Mucosa of descending colon (tissue), 3 donors: Measurements from ENCODE around the gene NPHP4. TPM values are rescaled to one million over a fixed set of nuclear protein-coding genes. Genes with fewer than 3 reads are reported as not detected.

Source experiments
- ATAC-seq: fragments of 200-7000 bp; cut with Tn5 transposase; one replicate; pipeline ENCODE4 v1.9.1; 2020; ENCODE audit warnings: mild to moderate bottlenecking, moderate library complexity
- DNase-seq, 3 donors: peaks; one replicate each; pipeline ENCODE4 v3.0.0-alpha.2; 2020
- H3K36me3 ChIP-seq: fragments of 200-600 bp; one replicate; pipeline ENCODE4 v1.8.0; 2021; ENCODE audit warnings: low read depth, mild to moderate bottlenecking
- H3K4me1 ChIP-seq: fragments of 200-600 bp; one replicate; pipeline ENCODE4 v1.8.0; 2021; ENCODE audit warnings: low read depth, mild to moderate bottlenecking
- H3K4me3 ChIP-seq: fragments of 200-600 bp; one replicate; pipeline ENCODE4 v1.8.0; 2021; ENCODE audit warnings: mild to moderate bottlenecking
- H3K9me3 ChIP-seq: fragments of 200-600 bp; one replicate; pipeline ENCODE4 v1.8.0; 2021; ENCODE audit warnings: mild to moderate bottlenecking
- intact Hi-C, 2 donors: fragments of 100-400 bp; cut with DNase I in 1 of 2; cut with micrococcal nuclease in 1 of 2; formaldehyde crosslinking; loops; one replicate each; pipeline versions ENCODE4 v1.11.0 to v1.11.1; 2022; cut with DNase I, micrococcal nuclease
- total RNA-seq, 3 donors: library from RNA; stranded (reverse); fragmentation: NEBNext Ultra II Directional in 2 of 3; extraction: Animal tissue kit (Norgen Biotek cat#: 25700) in 2 of 3; gene quantifications; one replicate each; pipeline versions ENCODE4 v1.2.1 to v1.2.4, GENCODE V29; 2021 to 2023
- TF ChIP-seq, protein P1 (sequence below): fragments of 200-600 bp; IDR thresholded peaks from one replicate; pipeline ENCODE4 v1.8.0; 2022; ENCODE audit warnings: antibody characterized with exemption, mild to moderate bottlenecking
- donor health status: DM: no; HTN: no; CAD: no; lungs with moderate emphysema.
- donor health status: DM: no; HTN: no; CAD: no.
- donor health status: DM: no; HTN: yes; CAD: no.

Gene NPHP4
- total RNA-seq, 3 donors from 2014 or later = 7.5 to 12.2 (median 10.3) TPM

DNA sequence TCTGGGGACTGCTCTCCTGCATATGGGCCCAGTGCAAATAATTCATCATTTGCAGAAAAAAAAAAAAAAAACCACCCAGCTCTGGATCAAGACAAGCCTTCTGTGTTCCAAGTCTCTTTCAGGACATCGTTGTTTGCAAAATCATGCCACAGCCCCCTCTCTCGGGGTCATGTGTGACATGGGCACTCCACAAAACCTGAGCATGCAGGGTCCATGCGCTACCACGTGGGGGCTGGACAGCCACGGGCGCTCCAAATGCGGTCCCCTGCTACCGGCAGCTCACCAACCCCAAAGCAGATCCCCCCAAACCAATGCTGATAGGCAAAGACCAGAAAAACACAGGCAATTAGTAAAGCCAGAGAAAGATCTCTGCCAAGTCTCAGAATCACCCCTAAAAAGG lies 17.6 kb downstream of the NPHP4 start:
- DNase-seq (peak in 1 of 3 donors; percentile 22), ATAC-seq (no peak)
- Histone ChIP-seq H3K36me3 (no peaks in the 10 kb centered on the region), H3K9me3 (no peaks in the 10 kb centered on the region), H3K4me1 (peaks cover 7% of the 10 kb centered on the region), H3K4me3 (no peak overlapping the region)
- TF ChIP-seq, protein P1, sequence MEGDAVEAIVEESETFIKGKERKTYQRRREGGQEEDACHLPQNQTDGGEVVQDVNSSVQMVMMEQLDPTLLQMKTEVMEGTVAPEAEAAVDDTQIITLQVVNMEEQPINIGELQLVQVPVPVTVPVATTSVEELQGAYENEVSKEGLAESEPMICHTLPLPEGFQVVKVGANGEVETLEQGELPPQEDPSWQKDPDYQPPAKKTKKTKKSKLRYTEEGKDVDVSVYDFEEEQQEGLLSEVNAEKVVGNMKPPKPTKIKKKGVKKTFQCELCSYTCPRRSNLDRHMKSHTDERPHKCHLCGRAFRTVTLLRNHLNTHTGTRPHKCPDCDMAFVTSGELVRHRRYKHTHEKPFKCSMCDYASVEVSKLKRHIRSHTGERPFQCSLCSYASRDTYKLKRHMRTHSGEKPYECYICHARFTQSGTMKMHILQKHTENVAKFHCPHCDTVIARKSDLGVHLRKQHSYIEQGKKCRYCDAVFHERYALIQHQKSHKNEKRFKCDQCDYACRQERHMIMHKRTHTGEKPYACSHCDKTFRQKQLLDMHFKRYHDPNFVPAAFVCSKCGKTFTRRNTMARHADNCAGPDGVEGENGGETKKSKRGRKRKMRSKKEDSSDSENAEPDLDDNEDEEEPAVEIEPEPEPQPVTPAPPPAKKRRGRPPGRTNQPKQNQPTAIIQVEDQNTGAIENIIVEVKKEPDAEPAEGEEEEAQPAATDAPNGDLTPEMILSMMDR = no peak
- intact Hi-C loops = no loop called here

DNA sequence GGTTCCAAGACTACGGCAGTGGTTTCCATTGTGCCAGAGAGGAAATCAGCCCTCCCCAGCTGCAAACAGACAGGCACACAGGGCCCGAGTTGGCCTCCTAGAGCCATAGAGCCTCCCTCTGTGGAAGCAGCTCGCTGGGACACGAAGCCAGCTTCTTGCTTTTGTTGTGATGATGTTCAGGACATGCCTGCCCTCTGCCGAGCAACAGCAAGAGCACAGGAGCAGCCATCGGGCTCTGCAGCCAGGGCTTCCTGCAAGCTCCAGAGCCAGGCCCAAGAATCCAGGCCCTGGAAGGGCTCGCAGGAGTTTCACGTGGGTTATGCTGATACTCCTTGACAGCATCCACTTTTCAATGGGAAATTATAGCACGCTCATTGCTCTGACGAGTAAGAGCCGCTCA lies 18.5 kb downstream of the NPHP4 start:
- TF ChIP-seq, protein P1 = no peak
- no peak for ATAC-seq
- no peak for DNase-seq
- intact Hi-C loops = no loop called here
- Histone ChIP-seq H3K4me1 (peaks cover 7% of the 10 kb centered on the region), H3K4me3 (no peak overlapping the region), H3K36me3 (no peaks in the 10 kb centered on the region), H3K9me3 (no peaks in the 10 kb centered on the region)

- DNase-seq (no peak), ATAC-seq (no peak)
- Histone ChIP-seq H3K4me1 (peaks cover 7% of the 10 kb centered on the region), H3K36me3 (no peaks in the 10 kb centered on the region), H3K9me3 (no peaks in the 10 kb centered on the region), H3K4me3 (no peak overlapping the region)
- TF ChIP-seq, protein P1 = no peak
- intact Hi-C loops = no loop called here
Observed at GRCh38 chr1:5972198-5972520, 20.1 kb downstream of the NPHP4 start.

DNA sequence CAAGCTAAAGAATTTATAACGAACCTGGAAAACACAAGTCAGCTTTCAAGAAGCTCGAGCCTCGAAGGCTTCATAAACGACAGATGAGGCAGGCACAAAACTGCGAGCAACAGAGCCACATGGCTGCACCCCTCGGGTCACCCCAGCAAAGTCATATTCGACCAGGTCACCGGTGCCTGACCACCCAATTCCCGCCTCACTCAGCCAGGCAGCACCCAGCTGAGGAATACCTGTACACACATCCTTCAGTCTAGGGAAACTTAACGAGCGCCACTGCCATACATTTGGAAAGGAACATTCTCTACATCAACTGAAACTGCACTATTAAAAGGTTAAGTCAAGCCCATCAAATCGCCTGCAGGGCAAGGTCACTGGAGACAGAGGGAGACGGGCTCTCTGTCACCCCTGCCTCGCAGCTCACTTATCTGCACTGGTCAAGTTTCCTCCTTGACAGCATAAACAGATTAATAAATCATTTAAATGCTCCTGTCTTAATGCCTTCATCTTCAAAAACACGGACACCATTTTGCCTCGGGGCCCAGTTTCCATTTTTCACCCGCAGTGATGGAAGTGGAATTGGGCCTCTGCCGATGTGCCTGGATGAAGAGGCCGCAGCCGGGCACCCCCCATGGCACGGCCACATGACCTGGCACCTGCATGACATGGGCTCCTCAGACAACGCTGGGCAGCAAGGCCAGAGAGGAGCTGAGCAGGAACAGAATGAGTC lies 20.6 kb downstream of the NPHP4 start:
- H3K9me3 ChIP-seq = no peaks in the 10 kb centered on the region
- TF ChIP-seq, protein P1 = no peak
- H3K4me3 ChIP-seq = no peak overlapping the region
- intact Hi-C loops = no loop called here
- DNase-seq (peak in 1 of 3 donors; percentile 32), ATAC-seq (no peak)
- no peaks in the 10 kb centered on the region for H3K36me3 ChIP-seq
- H3K4me1 ChIP-seq = peaks cover 7% of the 10 kb centered on the region

DNA sequence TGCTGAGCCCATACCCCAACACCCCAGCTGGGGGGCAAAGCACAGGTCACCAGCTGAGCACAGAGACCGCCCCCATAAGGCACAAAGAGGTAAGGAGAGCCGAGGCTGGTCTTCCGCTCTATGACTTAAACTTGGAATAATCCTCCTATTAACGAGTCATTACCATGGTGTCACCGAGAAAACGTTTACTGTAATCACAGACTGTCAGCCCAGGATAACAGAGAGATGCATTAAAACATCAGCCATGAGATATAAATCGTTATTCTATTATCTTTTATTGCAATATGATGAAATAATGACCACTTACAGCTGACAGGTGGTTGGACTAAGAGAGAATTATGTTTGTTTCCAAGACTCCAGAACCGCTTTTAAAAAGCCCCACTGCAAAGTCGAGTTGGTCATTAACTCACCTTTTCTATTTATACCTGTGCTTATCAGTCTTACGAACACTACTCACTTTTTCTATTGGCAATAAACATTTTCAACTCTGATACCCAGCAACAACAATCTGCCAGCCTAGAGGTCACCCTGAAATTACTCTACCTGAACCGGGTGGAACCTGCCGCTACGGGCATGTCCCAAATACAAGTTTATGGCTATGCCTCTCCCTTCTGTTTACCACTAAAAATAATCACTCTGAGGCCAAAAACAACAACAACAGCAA lies 21.5 kb downstream of the NPHP4 start:
- intact Hi-C loops = no loop called here
- TF ChIP-seq, protein P1 = no peak
- Histone ChIP-seq H3K9me3 (no peaks in the 10 kb centered on the region), H3K4me3 (no peak overlapping the region), H3K4me1 (peaks cover 7% of the 10 kb centered on the region), H3K36me3 (no peaks in the 10 kb centered on the region)
- DNase-seq (no peak), ATAC-seq (peak; percentile 55)
